AG04449 (cell line): Measurements from ENCODE around the gene CD3D.

Experiments
- CTCF ChIA-PET: fragments of 350-600 bp; formaldehyde crosslinking; extraction: SDS; loops from one replicate; lab custom pipeline; 2021; ENCODE audit warnings: antibody characterized with exemption; lab: Yijun Ruan, JAX
- POLR2A ChIA-PET: fragments of 400-600, 350-600 bp; formaldehyde crosslinking; extraction: SDS; loops from one replicate; lab custom pipeline; 2020; ENCODE audit warnings: antibody characterized with exemption, inconsistent platforms; lab: Yijun Ruan, JAX
- DNase-seq: peaks from one replicate; pipeline ENCODE4 v3.0.0-alpha.2; 2010; ENCODE audit warnings: low read depth, low spot score
- H3K4me3 ChIP-seq: 2 replicates; pipeline ENCODE4 v1.5.1; 2011; ENCODE audit warnings: low read depth, mild to moderate bottlenecking, control low read depth, low read length
- CTCF ChIP-seq: IDR thresholded peaks from one replicate; pipeline ENCODE4 v1.5.1; 2011; ENCODE audit warnings: mild to moderate bottlenecking, moderate library complexity, low read length, control low read depth, inconsistent platforms; ENCODE audit not compliant: insufficient read depth; ENCODE audit errors: missing control alignments

CD3D gene

DNA sequence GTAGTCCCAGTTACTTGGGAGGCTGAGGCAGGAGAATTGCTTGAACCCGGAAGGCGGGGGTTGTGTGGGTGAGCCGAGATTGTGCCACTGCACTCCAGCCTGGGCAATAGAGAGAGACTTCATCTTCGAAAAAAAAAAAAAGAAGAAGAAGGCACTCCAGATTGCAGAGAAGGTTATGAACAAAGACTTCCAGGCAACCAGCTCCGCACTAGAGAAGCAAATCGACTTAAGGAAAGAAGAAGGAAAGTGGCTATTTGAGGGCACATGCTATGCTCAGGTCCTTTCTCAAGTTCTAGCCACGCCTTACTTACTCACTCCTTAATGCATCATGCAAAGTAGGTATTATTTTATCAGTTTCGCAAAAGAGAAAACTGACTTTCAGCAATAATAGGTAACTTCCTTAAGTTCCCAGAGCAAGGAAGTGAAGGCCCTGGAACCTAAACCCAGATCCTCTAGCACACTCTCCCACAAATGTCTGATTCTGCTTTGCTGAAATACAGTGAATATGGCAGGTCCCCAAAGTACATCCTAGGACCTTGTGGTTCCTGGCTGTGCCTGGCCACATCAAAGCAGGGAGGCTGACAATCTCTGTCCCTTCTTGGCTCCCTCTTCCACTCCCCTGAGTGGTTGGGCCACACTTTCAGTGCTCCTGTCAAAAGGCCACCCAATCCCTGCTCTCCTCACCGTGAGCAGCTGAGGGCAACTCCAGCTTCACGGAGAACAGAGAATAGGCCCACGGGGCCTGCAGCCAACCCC, 23.7 kb downstream of the CD3D start:
- CTCF ChIA-PET: no interaction called here
- DNase-seq: no peak

DNA sequence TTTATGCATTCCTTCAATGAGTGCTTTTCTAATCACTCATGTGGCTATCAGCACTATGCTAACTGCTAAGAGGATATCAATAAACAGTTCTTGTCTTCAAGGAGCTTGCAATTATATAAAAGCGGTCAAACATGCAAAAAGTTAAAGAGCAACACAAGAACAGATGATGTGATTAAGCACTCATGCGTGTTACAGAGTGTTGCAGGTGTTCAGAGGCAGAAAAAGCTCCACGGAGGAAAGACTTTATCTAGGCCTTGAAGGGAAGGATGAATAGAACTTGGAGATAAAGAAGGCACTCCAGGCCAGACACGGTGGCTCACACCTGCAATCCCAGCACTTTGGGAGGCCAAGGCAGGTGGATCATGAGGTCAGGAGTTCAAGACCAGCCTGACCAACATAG, 24.4 kb downstream of the CD3D start:
- CTCF ChIA-PET: interaction anchor here (0.7 kb wide), 1 partner anchor 35 kb away, joined by 3 read pairs; no protein-coding TSS in a partner anchor
- POLR2A ChIA-PET: no interaction called here

More for the DNA sequence above, 23.7 kb downstream of the CD3D start:
- POLR2A ChIA-PET: no interaction called here
- TF ChIP-seq CTCF: no peak
- H3K4me3 ChIP-seq: no peak overlapping the region

GRCh38 chr11:118314988-118315411, 27.5 kb downstream of the CD3D start:
- no peak for TF ChIP-seq CTCF
- no peak for DNase-seq
- H3K4me3 ChIP-seq: no peak overlapping the region
- ChIA-PET CTCF (no interaction called here), POLR2A (no interaction called here)

More for the DNA sequence above, 24.4 kb downstream of the CD3D start:
- DNase-seq: no peak
- no peak overlapping the region for H3K4me3 ChIP-seq
- TF ChIP-seq CTCF: no peak

DNA sequence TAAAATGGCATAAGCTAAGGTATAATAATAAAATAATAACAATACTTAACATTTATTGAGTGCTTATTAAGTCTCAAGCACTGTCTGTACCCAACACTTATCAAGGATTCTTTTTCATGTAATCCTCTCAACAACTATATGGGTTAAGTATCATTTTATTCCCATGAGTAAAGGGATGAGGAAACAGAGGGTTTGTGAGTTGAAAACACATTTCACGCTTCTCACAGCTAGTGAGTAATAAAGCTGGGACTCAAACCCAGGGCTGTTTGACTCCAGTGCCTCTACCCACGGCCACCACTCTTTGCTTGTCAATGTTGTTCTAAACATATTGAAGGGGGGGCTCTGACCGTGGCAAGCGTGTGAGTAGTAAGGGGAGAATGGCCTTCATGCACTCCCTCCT, 29.3 kb downstream of the CD3D start:
- DNase-seq: no peak
- POLR2A ChIA-PET: no interaction called here
- CTCF ChIA-PET: no interaction called here
- no peak for TF ChIP-seq CTCF
- H3K4me3 ChIP-seq: no peak overlapping the region

DNA sequence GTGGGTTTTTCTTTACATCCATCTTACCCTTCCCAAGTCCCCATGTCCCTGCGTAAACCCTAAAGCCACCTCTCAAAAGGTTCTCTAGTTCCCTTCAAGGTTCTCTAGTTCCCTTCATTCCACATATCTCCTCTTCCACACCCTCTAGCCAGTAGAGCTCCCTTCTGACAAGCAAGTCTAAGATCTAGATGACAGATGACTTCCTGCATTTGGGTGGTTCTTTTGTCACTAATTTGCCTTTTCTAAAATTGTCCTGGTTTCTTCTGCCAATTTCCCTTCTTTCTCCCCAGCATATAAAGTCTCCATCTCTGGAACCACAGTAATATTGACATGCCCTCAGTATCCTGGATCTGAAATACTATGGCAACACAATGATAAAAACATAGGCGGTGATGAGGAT, 30.2 kb downstream of the CD3D start:
- ChIA-PET POLR2A (no interaction called here), CTCF (no interaction called here)
- H3K4me3 ChIP-seq: no peak overlapping the region
- TF ChIP-seq CTCF: no peak
- DNase-seq: no peak

DNA sequence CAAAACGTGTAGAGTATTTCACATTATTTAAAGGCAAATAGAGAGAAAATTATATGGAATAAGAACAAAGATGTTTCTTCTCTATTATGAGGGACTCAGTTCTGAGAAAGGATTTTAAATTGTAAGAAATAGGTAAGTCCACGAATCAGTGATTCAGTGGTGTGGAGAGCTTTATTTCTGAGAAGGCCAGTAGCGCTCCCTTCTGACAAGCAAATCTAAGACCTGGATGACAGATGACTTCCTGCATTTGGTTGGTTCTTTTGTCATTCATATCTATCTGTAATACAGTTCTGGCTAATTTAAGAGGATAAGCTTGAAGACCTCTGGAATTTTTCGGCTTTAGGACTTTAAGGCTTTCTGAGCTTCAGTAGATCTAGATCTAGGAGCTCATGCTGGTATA, 31.0 kb downstream of the CD3D start:
- ChIA-PET POLR2A (no interaction called here), CTCF (interaction anchor here (1.0 kb wide), 1 partner anchor 16 kb away, joined by 5 read pairs; no protein-coding TSS in a partner anchor)
- TF ChIP-seq CTCF: no peak
- no peak for DNase-seq
- H3K4me3 ChIP-seq: no peak overlapping the region
